Putamen (tissue), 1 donor: ENCODE results near the gene TBCEL.
"Not testable (repeated sequence)": the region's sequence is repeated elsewhere in the genome, so short reads cannot be mapped to it uniquely, and the experiment has no call there.

Source experiments
- DNase-seq: peaks from one replicate; pipeline ENCODE4 v3.0.0-alpha.2; 2016; ENCODE audit warnings: low spot score

Gene TBCEL

GRCh38 chr11:121029813-121030445 is 6.0 kb downstream of the TBCEL start:
- DNase-seq, result no peak

GRCh38 chr11:121031167-121031566 is 7.3 kb downstream of the TBCEL start:
- DNase-seq, result no peak

- not testable (repeated sequence) for DNase-seq
These were observed 7.7 kb downstream of the TBCEL start for GRCh38 chr11:121031648-121032047.

- DNase-seq, result no peak
These were observed 8.6 kb downstream of the TBCEL start for GRCh38 chr11:121032546-121032945.

- no peak for DNase-seq
These were observed 9.7 kb downstream of the TBCEL start for GRCh38 chr11:121033635-121034034.

- DNase-seq, result no peak
These were observed 11.4 kb downstream of the TBCEL start for GRCh38 chr11:121035169-121035755.

GRCh38 chr11:121035780-121036179 is 11.9 kb downstream of the TBCEL start:
- DNase-seq, result no peak

- no peak for DNase-seq
These were observed 13.1 kb downstream of the TBCEL start for GRCh38 chr11:121037016-121037415.

- DNase-seq, result no peak
These were observed 14.9 kb downstream of the TBCEL start for GRCh38 chr11:121038648-121039409.

GRCh38 chr11:121039971-121040613 is 16.2 kb downstream of the TBCEL start:
- no peak for DNase-seq

GRCh38 chr11:121040614-121041002 is 16.7 kb downstream of the TBCEL start:
- DNase-seq, result no peak

- DNase-seq, result no peak
These were observed 17.2 kb downstream of the TBCEL start for GRCh38 chr11:121041072-121041471.

- no peak for DNase-seq
These were observed 18.4 kb downstream of the TBCEL start for GRCh38 chr11:121042296-121042695.

- no peak for DNase-seq
These were observed 24.0 kb downstream of the TBCEL start for GRCh38 chr11:121047926-121048325.

GRCh38 chr11:121048464-121049233 is 24.7 kb downstream of the TBCEL start:
- no peak for DNase-seq

GRCh38 chr11:121053244-121053643 is 29.3 kb downstream of the TBCEL start:
- no peak for DNase-seq

- DNase-seq, result no peak
These were observed 30.4 kb downstream of the TBCEL start for GRCh38 chr11:121054266-121054665.

- DNase-seq, result no peak
These were observed 31.2 kb downstream of the TBCEL start for GRCh38 chr11:121055076-121055475.

- DNase-seq, result no peak
These were observed 34.0 kb downstream of the TBCEL start for GRCh38 chr11:121057922-121058321.

- DNase-seq, result no peak
These were observed 35.0 kb downstream of the TBCEL start for GRCh38 chr11:121058941-121059340.

GRCh38 chr11:121059605-121060004 is 35.7 kb downstream of the TBCEL start:
- no peak for DNase-seq

- no peak for DNase-seq
These were observed 39.8 kb downstream of the TBCEL start for GRCh38 chr11:121063728-121064127.
